KBM-7 (cell line): ENCODE results near the gene SYN1.

ENCODE experiments used
- DNase-seq: peaks from one replicate; pipeline ENCODE4 v3.0.0-alpha.2; 2015
- in situ Hi-C: fragments of 300-500 bp; cut with MboI; formaldehyde crosslinking; loops from 2 replicates; pipeline ENCODE4 v1.14.3; 2020; ENCODE audit warnings: low sequenced_read_pairs, low pct_unique_long_range_greater_than_20kb, mixed read lengths

SYN1 gene

GRCh38 chrX:47638816-47639215 lies 19.2 kb upstream of the SYN1 start:
- in situ Hi-C loops = no loop called here
- no peak for DNase-seq

GRCh38 chrX:47637546-47638195 lies 18.0 kb upstream of the SYN1 start:
- in situ Hi-C loops = no loop called here
- DNase-seq = no peak

GRCh38 chrX:47634871-47635575 lies 15.4 kb upstream of the SYN1 start:
- DNase-seq = no peak
- in situ Hi-C loops = no loop called here

- no peak for DNase-seq
- in situ Hi-C loops = no loop called here
These were observed 14.3 kb upstream of the SYN1 start for GRCh38 chrX:47633689-47634590.

GRCh38 chrX:47632666-47633065 lies 13.0 kb upstream of the SYN1 start:
- in situ Hi-C loops = no loop called here
- DNase-seq = peak; percentile 51

- in situ Hi-C loops = no loop called here
- DNase-seq = no peak
These were observed 12.0 kb upstream of the SYN1 start for GRCh38 chrX:47631676-47632075.

- DNase-seq = peak; percentile 97
These were observed 10.0 kb upstream of the SYN1 start, which contains the start of gene CFP for GRCh38 chrX:47629419-47630200. CFP (minus strand) TSS chrX:47629930; CDS start chrX:47629844, 86 bp downstream.

GRCh38 chrX:47628982-47629381 lies 9.3 kb upstream of the SYN1 start:
- in situ Hi-C loops = no loop called here

More at GRCh38 chrX:47629419-47630200, 10.0 kb upstream of the SYN1 start, which contains the start of gene CFP:
- in situ Hi-C loops = no loop called here

GRCh38 chrX:47625365-47625764 lies 5.7 kb upstream of the SYN1 start:
- in situ Hi-C loops = no loop called here

More at GRCh38 chrX:47628982-47629381, 9.3 kb upstream of the SYN1 start:
- DNase-seq = peak; percentile 65

GRCh38 chrX:47623540-47624027 lies 3.9 kb upstream of the SYN1 start:
- no peak for DNase-seq
- in situ Hi-C loops = no loop called here

More at GRCh38 chrX:47625365-47625764, 5.7 kb upstream of the SYN1 start:
- no peak for DNase-seq

- DNase-seq = no peak
- in situ Hi-C loops = no loop called here
These were observed 2.2 kb upstream of the SYN1 start for GRCh38 chrX:47621851-47622250.

- DNase-seq = no peak
- in situ Hi-C loops = no loop called here
These were observed 637 bp upstream of the SYN1 start for GRCh38 chrX:47620303-47620685.

- in situ Hi-C loops = no loop called here
- DNase-seq = no peak
These were observed 653 bp downstream of the SYN1 start for GRCh38 chrX:47618923-47619485.

GRCh38 chrX:47614618-47615017 lies 5.0 kb downstream of the SYN1 start:
- no peak for DNase-seq
- in situ Hi-C loops = no loop called here

GRCh38 chrX:47613082-47613481 lies 6.6 kb downstream of the SYN1 start:
- in situ Hi-C loops = no loop called here
- no peak for DNase-seq

GRCh38 chrX:47612418-47612817 lies 7.2 kb downstream of the SYN1 start:
- in situ Hi-C loops = no loop called here
- no peak for DNase-seq

GRCh38 chrX:47611926-47612325 lies 7.7 kb downstream of the SYN1 start:
- DNase-seq = no peak
- in situ Hi-C loops = no loop called here

- DNase-seq = no peak
These were observed 8.2 kb downstream of the SYN1 start for GRCh38 chrX:47611489-47611888.

GRCh38 chrX:47610511-47610910 lies 9.1 kb downstream of the SYN1 start:
- in situ Hi-C loops = no loop called here
- no peak for DNase-seq

More at GRCh38 chrX:47611489-47611888, 8.2 kb downstream of the SYN1 start:
- in situ Hi-C loops = no loop called here
